Suprapubic skin (tissue), 4 donors: ENCODE data around the gene S100A14. TPM values are rescaled to one million over a fixed set of nuclear protein-coding genes. Genes with fewer than 3 reads are reported as not detected.

Experiments
- DNase-seq, 2 donors: peaks; one replicate each; pipeline ENCODE4 v3.0.0-alpha.2; 2019; ENCODE audit warnings: low spot score in 2 of 2
- H3K27ac ChIP-seq: fragments of 200-600 bp; sonication (generic); one replicate; pipeline ENCODE4 v1.5.1; 2019
- H3K27me3 ChIP-seq: fragments of 200-600 bp; sonication (generic); one replicate; pipeline ENCODE4 v1.5.1; 2019
- H3K36me3 ChIP-seq: fragments of 200-600 bp; sonication (generic); one replicate; pipeline ENCODE4 v1.5.1; 2019
- H3K4me1 ChIP-seq: fragments of 200-600 bp; sonication (generic); one replicate; pipeline ENCODE4 v1.5.1; 2019
- H3K4me3 ChIP-seq: fragments of 200-600 bp; sonication (generic); one replicate; pipeline ENCODE4 v1.5.1; 2019; ENCODE audit warnings: mild to moderate bottlenecking
- H3K9me3 ChIP-seq: fragments of 200-600 bp; sonication (generic); one replicate; pipeline ENCODE4 v1.5.1; 2019
- EP300 ChIP-seq: sonication (generic); formaldehyde crosslinking; IDR thresholded peaks from one replicate; pipeline ENCODE4 v1.6.1; 2017; ENCODE audit warnings: antibody characterized with exemption
- POLR2A ChIP-seq, 2 donors: fragments of 450-650 bp; IDR thresholded peaks; one replicate each; pipeline ENCODE4 v1.6.1; 2017; ENCODE audit warnings: antibody characterized with exemption in 2 of 2, mild to moderate bottlenecking in 2 of 2, moderate library complexity in 2 of 2
- POLR2AphosphoS5 ChIP-seq, 3 donors: sonication (generic); formaldehyde crosslinking; IDR thresholded peaks; one replicate each; pipeline ENCODE4 v1.6.1; 2017; ENCODE audit warnings: antibody characterized with exemption in 3 of 3
- WGBS: methylation state at CpG from one replicate; pipeline ENCODE4 v1.1.5; 2018; 5-methylcytosine and 5-hydroxymethylcytosine counted together
- total RNA-seq, 4 donors: library from RNA; depleted of rRNA; stranded (reverse); fragments of >200 nt; gene quantifications; one replicate each; pipeline ENCODE4 v1.1.0, GENCODE V29; 2016
- TF ChIP-seq, protein P1 (sequence below), 2 donors: fragments of 200-600 bp in 1 of 2; fragments of 450-650 bp in 1 of 2; sonication (generic) in 1 of 2; IDR thresholded peaks; one replicate each; pipeline ENCODE4 v1.5.1; 2016 to 2019; ENCODE audit warnings: antibody characterized with exemption in 2 of 2, mild to moderate bottlenecking in 1 of 2, moderate library complexity in 1 of 2

Gene S100A14
- 100 to 1,000 TPM; 252 to 555 (median 445) TPM for total RNA-seq

DNA sequence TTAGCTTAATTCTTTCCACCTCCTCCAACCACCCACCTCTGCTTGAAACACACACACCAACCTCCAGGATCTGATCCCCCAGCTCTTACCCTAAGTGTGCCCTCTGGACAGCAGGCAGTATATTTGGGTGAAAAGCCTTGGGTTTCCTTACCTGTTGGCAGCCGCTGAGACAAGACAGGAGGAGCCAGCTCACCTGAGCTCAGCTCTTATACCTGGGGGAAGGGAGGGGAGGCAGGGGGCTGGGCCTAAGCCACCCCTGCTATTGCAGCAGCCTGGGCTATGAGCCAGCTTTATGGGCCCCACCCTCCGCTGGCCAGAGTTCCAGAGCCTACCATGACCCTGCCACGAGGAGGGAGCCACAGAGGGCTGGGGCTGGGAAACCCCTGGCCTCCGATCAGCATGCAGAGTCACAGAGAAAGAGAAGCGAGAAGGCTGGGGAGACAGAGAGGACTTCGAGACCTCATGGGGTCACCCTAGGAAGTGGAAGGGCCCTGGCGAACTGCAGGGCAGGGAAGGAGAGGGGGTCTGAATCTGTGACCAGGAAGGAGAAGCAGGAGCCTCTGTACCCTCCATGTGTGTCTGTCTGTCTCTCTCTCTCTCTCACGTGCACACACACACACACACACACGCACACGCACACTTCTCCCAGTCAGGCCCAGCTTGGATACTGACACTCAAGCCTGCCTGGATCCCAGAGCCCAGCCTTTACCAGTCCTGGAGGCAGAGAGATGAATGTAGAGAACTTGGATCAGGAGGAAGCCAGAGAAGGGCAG lies at the start of gene S100A14:
S100A14 (minus strand) TSS at position 182 of the 773 bp plus-strand sequence. CDS start 467 bp downstream, outside the sequence.
- peak within 1 kb of the TSS; percentile 88 for H3K27ac ChIP-seq
- DNase-seq = peak in 1 of 2 donors; percentile 86
- 37% methylated on average over 10 of the region's 10 CpGs for WGBS

DNA sequence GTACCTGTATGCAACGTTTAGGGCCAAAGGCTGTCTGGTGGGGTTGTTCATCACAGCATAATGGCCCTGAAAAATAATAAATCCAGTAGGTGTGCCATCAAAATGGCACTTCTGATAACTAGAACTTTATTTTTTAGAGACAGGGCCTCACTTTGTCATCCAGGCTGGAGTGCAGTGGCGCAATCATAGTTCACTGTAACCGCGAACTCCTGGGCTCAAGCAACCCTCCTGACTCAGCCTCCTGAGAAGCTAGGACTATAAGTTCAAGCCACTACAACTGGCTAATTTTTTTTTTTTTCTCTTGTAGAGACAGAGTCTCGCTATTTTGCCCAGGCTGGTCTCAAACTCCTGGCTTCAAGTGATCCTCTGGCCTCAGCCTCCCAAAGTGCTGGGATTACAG lies 47.1 kb upstream of the S100A14 start:
- H3K36me3 ChIP-seq = peaks cover 77% of the 10 kb centered on the region
- H3K4me3 ChIP-seq = no peak overlapping the region
- H3K27me3 ChIP-seq = no peaks in the 10 kb centered on the region
- H3K27ac ChIP-seq = no peak overlapping the region
- WGBS = 84% methylated on average over 5 of the region's 5 CpGs
- no peaks in the 10 kb centered on the region for H3K9me3 ChIP-seq
- peaks cover 15% of the 10 kb centered on the region for H3K4me1 ChIP-seq
- TF ChIP-seq, protein P1, sequence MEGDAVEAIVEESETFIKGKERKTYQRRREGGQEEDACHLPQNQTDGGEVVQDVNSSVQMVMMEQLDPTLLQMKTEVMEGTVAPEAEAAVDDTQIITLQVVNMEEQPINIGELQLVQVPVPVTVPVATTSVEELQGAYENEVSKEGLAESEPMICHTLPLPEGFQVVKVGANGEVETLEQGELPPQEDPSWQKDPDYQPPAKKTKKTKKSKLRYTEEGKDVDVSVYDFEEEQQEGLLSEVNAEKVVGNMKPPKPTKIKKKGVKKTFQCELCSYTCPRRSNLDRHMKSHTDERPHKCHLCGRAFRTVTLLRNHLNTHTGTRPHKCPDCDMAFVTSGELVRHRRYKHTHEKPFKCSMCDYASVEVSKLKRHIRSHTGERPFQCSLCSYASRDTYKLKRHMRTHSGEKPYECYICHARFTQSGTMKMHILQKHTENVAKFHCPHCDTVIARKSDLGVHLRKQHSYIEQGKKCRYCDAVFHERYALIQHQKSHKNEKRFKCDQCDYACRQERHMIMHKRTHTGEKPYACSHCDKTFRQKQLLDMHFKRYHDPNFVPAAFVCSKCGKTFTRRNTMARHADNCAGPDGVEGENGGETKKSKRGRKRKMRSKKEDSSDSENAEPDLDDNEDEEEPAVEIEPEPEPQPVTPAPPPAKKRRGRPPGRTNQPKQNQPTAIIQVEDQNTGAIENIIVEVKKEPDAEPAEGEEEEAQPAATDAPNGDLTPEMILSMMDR (IDR thresholded peaks at IDR 0.05) = no peak
- no peak for TF ChIP-seq POLR2AphosphoS5 (IDR thresholded peaks at IDR 0.05)
- no peak for TF ChIP-seq POLR2A (IDR thresholded peaks at IDR 0.05)
- no peak for TF ChIP-seq EP300
- DNase-seq = peak in 1 of 2 donors; percentile 31

More for the DNA sequence above, at the start of gene S100A14:
- no peaks in the 10 kb centered on the region for H3K27me3 ChIP-seq
- peaks cover 55% of the 10 kb centered on the region for H3K4me1 ChIP-seq
- no peaks in the 10 kb centered on the region for H3K36me3 ChIP-seq
- no peak for TF ChIP-seq EP300
- TF ChIP-seq POLR2A (IDR thresholded peaks at IDR 0.05) = no peak
- TF ChIP-seq POLR2AphosphoS5 (IDR thresholded peaks at IDR 0.05) = no peak
- TF ChIP-seq, protein P1 (IDR thresholded peaks at IDR 0.05) = no peak
- H3K9me3 ChIP-seq = no peaks in the 10 kb centered on the region
- peak within 1 kb of the TSS; percentile 41 for H3K4me3 ChIP-seq

DNA sequence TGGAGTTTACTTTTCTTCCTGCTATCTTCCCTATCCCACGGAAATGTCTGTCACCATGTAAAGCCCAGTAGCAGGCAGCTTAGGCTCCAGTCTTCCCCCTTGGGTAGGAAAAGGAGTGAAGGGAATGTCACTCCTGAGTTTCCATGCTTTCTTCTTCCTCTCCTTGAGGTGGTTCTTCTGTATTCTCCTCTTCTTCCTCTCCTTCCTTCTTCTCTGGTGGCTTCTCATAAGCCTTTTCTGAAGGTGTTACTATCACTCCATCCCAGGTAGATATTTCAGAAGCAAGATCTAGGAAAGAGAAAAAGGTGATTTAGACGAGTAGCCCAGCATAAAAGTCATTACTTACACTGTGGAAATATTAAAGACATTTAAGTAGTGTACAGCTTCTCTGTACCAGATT lies 46.1 kb upstream of the S100A14 start:
- H3K27ac ChIP-seq = no peak overlapping the region
- no peaks in the 10 kb centered on the region for H3K27me3 ChIP-seq
- peaks cover 15% of the 10 kb centered on the region for H3K4me1 ChIP-seq
- peaks cover 68% of the 10 kb centered on the region for H3K36me3 ChIP-seq
- TF ChIP-seq POLR2AphosphoS5 (IDR thresholded peaks at IDR 0.05) (no peak), POLR2A (IDR thresholded peaks at IDR 0.05) (no peak), EP300 (no peak)
- TF ChIP-seq, protein P1 (IDR thresholded peaks at IDR 0.05) = no peak
- WGBS = 57% methylated on average over 2 of the region's 2 CpGs
- DNase-seq = no peak
- no peak overlapping the region for H3K4me3 ChIP-seq
- H3K9me3 ChIP-seq = no peaks in the 10 kb centered on the region

DNA sequence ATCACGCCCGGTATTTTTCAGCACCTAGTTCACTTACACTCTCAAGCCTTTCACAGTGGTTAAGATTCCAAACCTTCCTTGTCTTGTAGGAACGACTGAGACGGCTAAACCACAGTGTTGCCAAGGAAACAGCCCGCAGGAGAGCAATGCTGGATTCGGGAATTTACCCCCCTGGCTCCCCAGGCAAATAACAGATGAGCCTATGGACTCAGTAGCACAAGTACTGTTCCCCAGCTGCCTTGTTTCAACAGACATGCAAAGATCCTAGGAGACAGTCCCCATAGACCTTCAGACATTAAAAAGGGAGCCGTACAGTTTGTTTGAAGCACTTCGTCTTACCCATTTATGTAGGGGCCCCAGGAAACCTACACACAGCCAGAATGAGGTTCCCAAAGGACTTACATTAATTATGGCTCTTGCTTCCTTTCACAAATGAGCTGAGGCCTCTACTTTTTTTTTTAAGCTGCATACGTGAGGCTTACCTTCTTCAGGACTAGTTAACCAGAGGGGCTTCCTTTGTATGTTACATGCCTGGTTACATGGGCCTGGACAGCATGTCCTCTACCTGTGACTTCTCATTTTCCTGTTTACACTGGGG lies 45.1 kb upstream of the S100A14 start:
- Histone ChIP-seq H3K27ac (no peak overlapping the region), H3K4me1 (peaks cover 15% of the 10 kb centered on the region), H3K9me3 (no peaks in the 10 kb centered on the region), H3K4me3 (no peak overlapping the region), H3K36me3 (peaks cover 57% of the 10 kb centered on the region), H3K27me3 (no peaks in the 10 kb centered on the region)
- TF ChIP-seq POLR2AphosphoS5 (IDR thresholded peaks at IDR 0.05) = no peak
- TF ChIP-seq, protein P1 (IDR thresholded peaks at IDR 0.05) = no peak
- TF ChIP-seq POLR2A (IDR thresholded peaks at IDR 0.05) = no peak
- TF ChIP-seq EP300 = no peak
- WGBS = 57% methylated on average over 8 of the region's 9 CpGs
- DNase-seq = peak; percentile 34 to 63

DNA sequence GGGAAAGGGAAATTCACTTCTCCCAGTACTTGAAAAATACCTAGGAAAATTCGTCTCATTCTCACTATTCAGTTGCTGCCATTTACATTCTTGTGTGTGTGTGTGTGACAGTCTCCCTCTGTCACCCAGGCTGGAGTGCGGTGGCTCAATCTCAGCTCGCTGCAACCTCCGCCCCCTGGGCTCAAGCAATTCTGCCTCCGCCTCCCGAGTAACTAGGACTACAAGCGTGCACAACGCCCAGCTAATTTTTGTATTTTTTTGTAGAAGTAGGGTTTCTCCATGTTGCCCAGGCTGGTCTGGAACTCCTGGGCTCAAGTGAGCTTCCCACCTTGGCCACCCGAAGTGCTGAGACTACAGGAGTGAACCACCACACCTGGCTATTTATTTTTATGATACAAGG lies 43.5 kb upstream of the S100A14 start:
- Histone ChIP-seq H3K9me3 (no peaks in the 10 kb centered on the region), H3K36me3 (peaks cover 42% of the 10 kb centered on the region), H3K27ac (peak overlapping the region; percentile 92), H3K4me3 (peak overlapping the region; percentile 71), H3K27me3 (no peaks in the 10 kb centered on the region), H3K4me1 (peaks cover 15% of the 10 kb centered on the region)
- TF ChIP-seq POLR2AphosphoS5 (IDR thresholded peaks at IDR 0.05) = no peak
- TF ChIP-seq POLR2A (IDR thresholded peaks at IDR 0.05) = no peak
- TF ChIP-seq, protein P1 (IDR thresholded peaks at IDR 0.05) = no peak
- TF ChIP-seq EP300 = no peak
- WGBS = 64% methylated on average over 9 of the region's 9 CpGs
- DNase-seq = peak; percentile 56 to 74
